B cell (primary cell): ENCODE measurements around the gene WASF2. TPM values are rescaled to one million over a fixed set of nuclear protein-coding genes. Genes with fewer than 3 reads are reported as not detected.

Experiments
- ATAC-seq: fragments of 200-7000 bp; cut with Tn5 transposase; one replicate; pipeline ENCODE4 v1.10.0; 2021; ENCODE audit warnings: low read depth, mild to moderate bottlenecking, moderate number of reproducible peaks, moderate library complexity
- CTCF ChIA-PET: fragments of 350-600 bp; sonication (Branson Sonifier 250); formaldehyde crosslinking; loops from one replicate; lab custom pipeline; 2021; ENCODE audit warnings: antibody characterized with exemption, inconsistent platforms; lab: Charles Lee
- POLR2A ChIA-PET: fragments of 350-600 bp; sonication (Branson Sonifier 250); formaldehyde crosslinking; loops from one replicate; lab custom pipeline; 2021; ENCODE audit warnings: antibody characterized with exemption; lab: Charles Lee
- DNase-seq: peaks from one replicate; pipeline ENCODE4 v3.0.0; 2013
- H2AFZ ChIP-seq: 2 replicates; pipeline ENCODE4 v1.6.1; 2012; ENCODE audit warnings: mild to moderate bottlenecking, low read depth, low read length; ENCODE audit not compliant: insufficient read depth, poor library complexity, severe bottlenecking
- H3K27ac ChIP-seq, 2 donors: 1 replicate in 1 of 2; 2 replicates in 1 of 2; pipeline ENCODE4 v1.5.1; 2012 to 2013; ENCODE audit warnings: low read length in 2 of 2, mild to moderate bottlenecking in 2 of 2, moderate library complexity in 1 of 2
- H3K27me3 ChIP-seq, 4 experiments: fragments of 200-600 bp in 1 of 4; sonication (generic) in 1 of 4; replicated peaks in 1 of 4; 1 replicate in 2 of 4; 2 replicates in 2 of 4; pipeline versions ENCODE4 v1.6.1 to v1.7.0; 2013 to 2016; ENCODE audit warnings: low read length in 3 of 4, mild to moderate bottlenecking in 2 of 4, mixed read lengths in 1 of 4, moderate library complexity in 1 of 4; ENCODE audit not compliant: insufficient read depth in 4 of 4, control insufficient read depth in 3 of 4; ENCODE audit errors: control extremely low read depth in 1 of 4
- H3K36me3 ChIP-seq, 2 experiments: replicated peaks in 1 of 2; 1 replicate in 1 of 2; 2 replicates in 1 of 2; pipeline versions ENCODE4 v1.6.1 to v1.7.1; 2013; ENCODE audit warnings: low read length in 1 of 2; ENCODE audit not compliant: insufficient read depth in 2 of 2, control insufficient read depth in 1 of 2; ENCODE audit errors: control extremely low read depth in 1 of 2, extremely low read depth in 1 of 2
- H3K4me1 ChIP-seq, 2 donors: fragments of 200-600 bp in 1 of 2; sonication (generic) in 1 of 2; 1 replicate in 1 of 2; 2 replicates in 1 of 2; pipeline versions ENCODE4 v1.5.1 to v1.6.1; 2013 to 2017; ENCODE audit warnings: low read length in 2 of 2; ENCODE audit not compliant: control insufficient read depth in 2 of 2, insufficient read depth in 2 of 2
- H3K4me2 ChIP-seq: replicated peaks from 2 replicates; pipeline ENCODE3; 2012; ENCODE audit warnings: mild to moderate bottlenecking, low read depth, low read length; ENCODE audit not compliant: poor library complexity, severe bottlenecking
- H3K4me3 ChIP-seq, 5 experiments: fragments of 200-600 bp in 1 of 5; sonication (generic) in 1 of 5; 1 replicate in 3 of 5; 2 replicates in 2 of 5; pipeline versions ENCODE4 v1.5.1 to v1.7.0; 2011 to 2016; ENCODE audit warnings: low read length in 4 of 5, mild to moderate bottlenecking in 4 of 5, low read depth in 2 of 5, control low read depth in 1 of 5, moderate library complexity in 1 of 5; ENCODE audit not compliant: insufficient read depth in 1 of 5; ENCODE audit errors: control extremely low read depth in 1 of 5, extremely low read depth in 1 of 5
- H3K79me2 ChIP-seq: fragments of 200-600 bp; sonication (generic); one replicate; pipeline ENCODE4 v1.6.0; 2016; ENCODE audit warnings: low read length; ENCODE audit not compliant: control insufficient read depth, insufficient read depth
- H3K9ac ChIP-seq: fragments of 200-600 bp; sonication (generic); 2 replicates; pipeline ENCODE4 v1.6.1; 2017; ENCODE audit warnings: mild to moderate bottlenecking, low read length, moderate library complexity
- H3K9me3 ChIP-seq, 3 donors: one replicate each; pipeline versions ENCODE4 v1.6.1 to v1.7.1; 2013; ENCODE audit warnings: low read length in 2 of 3; ENCODE audit not compliant: control insufficient read depth in 2 of 3, insufficient read depth in 1 of 3; ENCODE audit errors: control extremely low read depth in 1 of 3
- H4K20me1 ChIP-seq: 2 replicates; pipeline ENCODE4 v1.6.0; 2012; ENCODE audit warnings: mild to moderate bottlenecking, low read length; ENCODE audit not compliant: insufficient read depth, control insufficient read depth, poor library complexity, severe bottlenecking
- H3K27ac Mint-ChIP-seq: one replicate; pipeline ENCODE4 v1.8.0; 2021; ENCODE audit warnings: mixed read lengths
- H3K27me3 Mint-ChIP-seq: one replicate; pipeline ENCODE4 v1.8.0; 2021; ENCODE audit warnings: mixed read lengths
- H3K4me1 Mint-ChIP-seq: one replicate; pipeline ENCODE4 v1.8.0; 2021; ENCODE audit warnings: mixed read lengths
- H3K4me3 Mint-ChIP-seq: one replicate; pipeline ENCODE4 v1.8.0; 2021; ENCODE audit warnings: mixed read lengths
- H3K9me3 Mint-ChIP-seq: one replicate; pipeline ENCODE4 v1.8.0; 2022; ENCODE audit warnings: mixed read lengths; ENCODE audit not compliant: insufficient read depth
- CTCF ChIP-seq: fragments of 200-600 bp; IDR thresholded peaks from one replicate; pipeline ENCODE4 v1.8.0; 2022; ENCODE audit warnings: antibody characterized with exemption, mild to moderate bottlenecking
- EZH2 ChIP-seq: IDR thresholded peaks from 2 replicates; pipeline ENCODE4 v1.6.1; 2012; ENCODE audit warnings: borderline replicate concordance, low read depth, mild to moderate bottlenecking, moderate library complexity, low read length; ENCODE audit not compliant: insufficient read depth, poor library complexity, severe bottlenecking
- WGBS: methylation state at CpG from one replicate; pipeline ENCODE4 v1.1.5; 2013; ENCODE audit warnings: missing lambda C conversion rate; ENCODE audit not compliant: insufficient coverage; 5-methylcytosine and 5-hydroxymethylcytosine counted together
- intact Hi-C: fragments of 100-400 bp; cut with micrococcal nuclease; formaldehyde crosslinking; loops from one replicate; pipeline ENCODE4 v1.10.0; 2022
- polyA plus RNA-seq: library from polyadenylated mRNA; depleted of rRNA; stranded (reverse); fragments of >200 nt; gene quantifications from 2 replicates; pipeline ENCODE4 v1.2.3, GENCODE V29; 2012
- total RNA-seq, 2 donors: library from RNA; stranded (reverse); fragments of 120-200 nt in 1 of 2; gene quantifications; 1 replicate in 1 of 2; 2 replicates in 1 of 2; pipeline versions ENCODE4 v1.2.3 to v1.2.4, GENCODE V29; 2013 to 2022

WASF2 gene
- total and polyA plus RNA-seq, 2 donors (not counting 1 experiment from before 2014, with no cell fraction given) = 67.4 to 169 TPM

DNA sequence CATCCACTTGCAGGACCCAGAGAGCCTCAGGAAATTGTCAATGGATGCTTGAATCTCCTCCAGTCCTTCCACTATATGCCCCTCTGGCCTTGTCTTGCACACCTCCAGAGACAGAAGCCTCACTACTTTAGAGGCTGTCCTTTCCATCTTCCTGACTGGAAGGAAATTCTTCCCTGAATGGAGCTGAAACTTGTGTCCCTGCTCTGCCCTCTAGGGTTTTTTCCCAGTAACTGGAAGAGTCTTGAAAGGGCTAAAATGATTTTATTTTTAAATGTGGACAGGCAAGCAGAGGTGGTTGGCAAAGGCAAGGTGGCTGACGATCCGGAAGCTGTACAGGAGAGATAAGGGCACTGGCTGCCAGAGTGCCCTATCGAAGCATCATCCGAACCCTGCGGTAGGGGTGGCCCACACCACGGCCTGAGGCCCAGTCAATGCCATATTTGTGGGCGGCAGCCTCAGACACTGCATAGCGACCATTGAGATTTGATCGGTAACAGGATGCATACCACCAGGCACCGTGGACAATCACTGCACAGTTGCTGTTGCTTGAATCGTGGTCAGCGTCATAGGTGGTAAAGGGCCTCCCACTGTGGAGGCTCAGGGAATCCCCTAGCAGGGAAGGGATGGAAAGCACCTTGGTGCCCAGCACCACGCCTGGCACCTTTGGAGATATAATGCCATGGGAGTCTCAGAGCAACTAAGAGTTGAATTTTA is 120.9 kb downstream of the WASF2 start:
- Histone ChIP-seq H3K9me3 (no peaks in the 10 kb centered on the region), H2AFZ (no peak overlapping the region), H3K79me2 (no peaks in the 10 kb centered on the region), H3K27me3 (no peaks in the 10 kb centered on the region), H3K36me3 (no peaks in the 10 kb centered on the region), H3K9ac (no peak overlapping the region), H3K27ac (peak overlapping the region; percentile 39 to 41), H3K4me3 (peak overlapping the region in 1 of 5 experiments; percentile 6), H3K4me2 (peak overlapping the region; percentile 58), H3K4me1 (peaks cover 37 to 64% of the 10 kb centered on the region in 2 donors), H4K20me1 (no peaks in the 10 kb centered on the region)
- ChIA-PET CTCF (interaction anchor here (1.1 to 8.5 kb wide), 5 partner anchors 12 to 300 kb away, joined by 4 to 74 read pairs (median 4); partner anchors contain the start of gene SYTL1), POLR2A (no interaction called here)
- WGBS = 25% methylated on average over 13 of the region's 13 CpGs
- H3K4me1 Mint-ChIP-seq = peaks cover 61% of the 10 kb centered on the region
- H3K4me3 Mint-ChIP-seq = peak overlapping the region; percentile 60
- no peaks in the 10 kb centered on the region for H3K9me3 Mint-ChIP-seq
- DNase-seq = no peak
- TF ChIP-seq CTCF (no peak), EZH2 (no peak)
- peak overlapping the region; percentile 74 for H3K27ac Mint-ChIP-seq
- intact Hi-C loops = loop anchor here (2.0 to 5.0 kb wide), 2 partner anchors 20 to 47 kb away; partner anchors contain the start of gene TMEM222
- ATAC-seq = no peak
- no peaks in the 10 kb centered on the region for H3K27me3 Mint-ChIP-seq

GRCh38 chr1:27367160-27367650 is 122.8 kb downstream of the WASF2 start:
- H3K9ac ChIP-seq = no peak overlapping the region

More at GRCh38 chr1:27367160-27367650, 122.8 kb downstream of the WASF2 start:
- intact Hi-C loops = loop anchor here (5.0 kb wide), 1 partner anchor 45 kb away; the partner anchor contains the start of gene TMEM222
- Histone ChIP-seq H3K27me3 (no peaks in the 10 kb centered on the region), H3K27ac (no peak overlapping the region), H3K4me3 (no peak overlapping the region), H2AFZ (peak overlapping the region; percentile 25), H4K20me1 (no peaks in the 10 kb centered on the region), H3K4me2 (peak overlapping the region; percentile 99), H3K9me3 (no peaks in the 10 kb centered on the region), H3K4me1 (peaks cover 37 to 58% of the 10 kb centered on the region in 2 donors), H3K79me2 (no peaks in the 10 kb centered on the region), H3K36me3 (no peaks in the 10 kb centered on the region)
- Mint-ChIP-seq H3K9me3 (no peaks in the 10 kb centered on the region), H3K4me1 (peaks cover 60% of the 10 kb centered on the region), H3K27ac (peak overlapping the region; percentile 61), H3K27me3 (no peaks in the 10 kb centered on the region), H3K4me3 (peak overlapping the region; percentile 83)
- TF ChIP-seq CTCF (no peak), EZH2 (no peak)
- ATAC-seq = no peak
- ChIA-PET CTCF (interaction anchor here (0.5 to 8.5 kb wide), 15 partner anchors 10 to 255 kb away, joined by 3 to 74 read pairs (median 5); partner anchors contain the start of genes CD164L2, GPR3 and SYTL1), POLR2A (interaction anchor here (4.7 kb wide), 1 partner anchor 25 kb away, joined by 14 read pairs; the partner anchor contains the start of gene SYTL1)
- WGBS = 69% methylated on average over 6 of the region's 8 CpGs
- DNase-seq = no peak
